ENCODE results near the gene CACNB4. TPM values are rescaled to one million over a fixed set of nuclear protein-coding genes. Genes with fewer than 3 reads are reported as not detected.

Gene CACNB4
- polyA plus RNA-seq, 1 of the 3 experiments (the other 2 are of a cell fraction): 0.18 TPM

DNA sequence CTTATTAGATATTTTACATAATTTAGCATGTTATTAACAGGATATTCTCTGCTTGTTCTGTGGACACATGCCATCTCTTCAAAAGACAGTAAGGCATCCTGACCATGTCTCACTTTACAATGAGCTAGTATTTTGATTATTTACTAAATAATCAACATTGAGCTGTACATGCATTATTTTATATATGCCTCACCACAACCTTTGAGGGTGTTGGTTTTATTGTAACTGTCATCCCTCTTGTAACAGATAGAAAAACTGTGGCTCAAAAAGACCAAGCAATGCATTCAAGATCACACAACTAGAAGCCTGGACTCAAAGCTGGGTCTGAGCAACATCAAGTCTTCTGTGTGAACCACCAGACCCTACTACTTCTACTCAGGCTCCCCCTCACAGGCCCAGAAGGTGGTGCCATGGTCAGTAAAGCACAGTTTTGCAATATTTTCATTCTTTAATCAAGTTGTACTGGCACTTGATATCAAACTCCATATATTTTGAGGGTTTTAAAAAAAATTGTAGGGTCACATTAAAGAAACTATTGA, 165.5 kb downstream of the CACNB4 start:
- no peak overlapping the region for H3K27ac ChIP-seq (ENCODE audit: low read depth in 2 of 2, low read length in 1 of 2)
- ChIA-PET POLR2A (no interaction called here), CTCF (interaction anchor here (0.8 to 1.0 kb wide), 2 partner anchors 15 to 92 kb away, joined by 3 to 4 read pairs; no protein-coding TSS in a partner anchor)
- no peaks in the 10 kb centered on the region for H3F3A ChIP-seq (replicated peaks; ENCODE audit: insufficient read depth)
- DNase-seq: no peak
- no peak overlapping the region for H2AFZ ChIP-seq (ENCODE audit: low read depth)
- H3K4me2 ChIP-seq: no peak overlapping the region
- H3K4me3 ChIP-seq (ENCODE audit: low read depth in 2 of 2, low read length in 1 of 2): no peak overlapping the region
- no peaks in the 10 kb centered on the region for H3K36me3 ChIP-seq (replicated peaks in 1 of 2; ENCODE audit: control insufficient read depth in 1 of 2, insufficient read depth in 2 of 2, low read length in 1 of 2)
- no peaks in the 10 kb centered on the region for H4K20me1 ChIP-seq (ENCODE audit: insufficient read depth)
- no peaks in the 10 kb centered on the region for H3K9me2 ChIP-seq
- no peak overlapping the region for H3K9ac ChIP-seq
- no peaks in the 10 kb centered on the region for H3K4me1 ChIP-seq (ENCODE audit: control insufficient read depth in 1 of 2, insufficient read depth in 2 of 2, low read depth in 1 of 2, low read length in 1 of 2)
- TF ChIP-seq, protein P1, sequence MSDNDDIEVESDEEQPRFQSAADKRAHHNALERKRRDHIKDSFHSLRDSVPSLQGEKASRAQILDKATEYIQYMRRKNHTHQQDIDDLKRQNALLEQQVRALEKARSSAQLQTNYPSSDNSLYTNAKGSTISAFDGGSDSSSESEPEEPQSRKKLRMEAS (IDR thresholded peaks at IDR 0.05; ENCODE audit: low read depth): no peak
- TF ChIP-seq GABPA (IDR thresholded peaks at IDR 0.05; ENCODE audit: low read depth) (no peak), GATA2 (CRISPR knock-in tag; IDR thresholded peaks at IDR 0.05) (no peak)
- H3K27me3 ChIP-seq (ENCODE audit: insufficient read depth): no peaks in the 10 kb centered on the region
- H3K79me2 ChIP-seq (ENCODE audit: insufficient read depth): no peaks in the 10 kb centered on the region
- H3K9me3 ChIP-seq: no peaks in the 10 kb centered on the region

DNA sequence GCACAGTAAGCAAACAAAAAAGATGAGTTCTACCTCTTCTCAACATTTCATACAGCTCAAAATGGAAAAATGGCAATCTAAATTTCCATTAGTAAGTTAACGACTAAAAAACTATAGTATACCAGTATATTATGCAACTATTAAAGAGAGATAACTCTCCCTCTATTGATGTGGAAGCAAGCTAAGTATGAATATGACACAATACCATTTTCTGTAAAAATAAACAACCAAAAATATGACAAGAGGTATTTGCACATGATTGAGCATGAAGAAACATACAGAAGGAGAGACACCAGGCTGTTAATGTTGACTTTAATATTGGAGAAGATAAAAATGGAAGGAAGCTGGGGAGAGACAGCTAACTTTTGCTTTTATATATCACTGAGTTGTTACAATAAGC, 167.1 kb downstream of the CACNB4 start:
- no peak for DNase-seq
- no peak overlapping the region for H3K4me3 ChIP-seq (ENCODE audit: low read depth in 2 of 2, low read length in 1 of 2)
- no peak overlapping the region for H3K9ac ChIP-seq
- H3K79me2 ChIP-seq (ENCODE audit: insufficient read depth): no peaks in the 10 kb centered on the region
- no peaks in the 10 kb centered on the region for H3K4me1 ChIP-seq (ENCODE audit: control insufficient read depth in 1 of 2, insufficient read depth in 2 of 2, low read depth in 1 of 2, low read length in 1 of 2)
- H4K20me1 ChIP-seq (ENCODE audit: insufficient read depth): no peaks in the 10 kb centered on the region
- H2AFZ ChIP-seq (ENCODE audit: low read depth): no peak overlapping the region
- no peak for TF ChIP-seq MEF2A (IDR thresholded peaks at IDR 0.05; ENCODE audit: borderline replicate concordance, low read depth)
- TF ChIP-seq TCF12 (IDR thresholded peaks at IDR 0.05): no peak
- no peak for TF ChIP-seq CHD2 (IDR thresholded peaks at IDR 0.05; ENCODE audit: low read length, partially characterized antibody)
- no peak for TF ChIP-seq RFX5 (IDR thresholded peaks at IDR 0.05; ENCODE audit: low read length)
- TF ChIP-seq EZH2phosphoT487 (IDR thresholded peaks at IDR 0.05; ENCODE audit: borderline replicate concordance, low read depth): no peak
- TF ChIP-seq GABPA (IDR thresholded peaks at IDR 0.05; ENCODE audit: low read depth): no peak
- no peak for TF ChIP-seq SMC3 (IDR thresholded peaks at IDR 0.05; ENCODE audit: low read depth, low read length)
- TF ChIP-seq JUND (IDR thresholded peaks at IDR 0.05): no peak
- TF ChIP-seq ELF1 (IDR thresholded peaks at IDR 0.05): no peak
- no peak for TF ChIP-seq FOSL2 (IDR thresholded peaks at IDR 0.05; ENCODE audit: borderline replicate concordance, low read depth)
- TF ChIP-seq TAF1 (IDR thresholded peaks at IDR 0.05; ENCODE audit: borderline replicate concordance, low read depth, low read length): no peak
- H3K4me2 ChIP-seq: no peak overlapping the region
- no peaks in the 10 kb centered on the region for H3K27me3 ChIP-seq (ENCODE audit: insufficient read depth)
- no peaks in the 10 kb centered on the region for H3K9me3 ChIP-seq
- no peaks in the 10 kb centered on the region for H3K36me3 ChIP-seq (replicated peaks in 1 of 2; ENCODE audit: control insufficient read depth in 1 of 2, insufficient read depth in 2 of 2, low read length in 1 of 2)
- no peaks in the 10 kb centered on the region for H3K9me2 ChIP-seq
- no peaks in the 10 kb centered on the region for H3F3A ChIP-seq (replicated peaks; ENCODE audit: insufficient read depth)
- POLR2A ChIA-PET: no interaction called here
- CTCF ChIA-PET: interaction anchor here (1.1 kb wide), 1 partner anchor 16 kb away, joined by 3 read pairs; no protein-coding TSS in a partner anchor
- H3K27ac ChIP-seq (ENCODE audit: low read depth in 2 of 2, low read length in 1 of 2): no peak overlapping the region
- 77% methylated on average over 1 of the region's 1 CpG for WGBS (ENCODE audit: low lambda C conversion rate)

DNA sequence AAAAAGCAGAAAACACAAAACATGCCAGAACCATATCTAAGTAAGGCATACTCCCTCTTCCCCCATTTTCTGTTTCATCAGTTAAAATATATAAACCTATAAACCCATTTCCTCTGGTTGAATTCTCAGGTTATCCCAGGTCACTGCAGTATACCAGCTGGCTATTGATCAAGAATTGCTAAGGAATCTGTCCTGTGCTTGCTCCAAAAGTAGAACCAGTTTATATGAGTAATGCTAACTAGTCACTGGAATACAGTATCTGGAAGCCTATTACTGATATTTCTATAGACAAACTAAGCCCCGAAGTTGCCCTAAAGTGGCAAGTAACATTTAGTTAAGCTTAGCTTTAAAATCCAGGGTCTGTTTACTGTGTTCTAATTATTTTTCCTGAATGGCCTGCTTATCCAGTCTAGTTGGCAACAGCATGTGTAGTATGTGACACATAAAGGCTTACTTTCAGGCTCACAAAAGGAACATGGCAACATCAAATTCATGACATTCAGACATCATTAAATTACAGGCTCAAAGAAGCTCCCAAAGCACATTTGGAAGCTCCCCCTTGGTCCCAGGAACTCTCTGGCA, 167.7 kb downstream of the CACNB4 start:
- no peaks in the 10 kb centered on the region for H3K4me1 ChIP-seq (ENCODE audit: control insufficient read depth in 1 of 2, insufficient read depth in 2 of 2, low read depth in 1 of 2, low read length in 1 of 2)
- H3K4me3 ChIP-seq (ENCODE audit: low read depth in 2 of 2, low read length in 1 of 2): no peak overlapping the region
- H3K9ac ChIP-seq: no peak overlapping the region
- DNase-seq: no peak
- POLR2A ChIA-PET: no interaction called here
- no peaks in the 10 kb centered on the region for H3K9me2 ChIP-seq
- no peaks in the 10 kb centered on the region for H4K20me1 ChIP-seq (ENCODE audit: insufficient read depth)
- no peaks in the 10 kb centered on the region for H3K36me3 ChIP-seq (replicated peaks in 1 of 2; ENCODE audit: control insufficient read depth in 1 of 2, insufficient read depth in 2 of 2, low read length in 1 of 2)
- H3F3A ChIP-seq (replicated peaks; ENCODE audit: insufficient read depth): no peaks in the 10 kb centered on the region
- no peak overlapping the region for H2AFZ ChIP-seq (ENCODE audit: low read depth)
- no peaks in the 10 kb centered on the region for H3K27me3 ChIP-seq (ENCODE audit: insufficient read depth)
- CTCF ChIA-PET: interaction anchor here (1.1 kb wide), 1 partner anchor 17 kb away, joined by 3 read pairs; no protein-coding TSS in a partner anchor
- no peaks in the 10 kb centered on the region for H3K9me3 ChIP-seq
- H3K79me2 ChIP-seq (ENCODE audit: insufficient read depth): no peaks in the 10 kb centered on the region
- WGBS (ENCODE audit: low lambda C conversion rate): 35% methylated on average over 1 of the region's 1 CpG
- H3K27ac ChIP-seq (ENCODE audit: low read depth in 2 of 2, low read length in 1 of 2): no peak overlapping the region
- no peak overlapping the region for H3K4me2 ChIP-seq
- TF ChIP-seq FOXM1 (IDR thresholded peaks at IDR 0.05; ENCODE audit: low read depth) (no peak), ELF1 (IDR thresholded peaks at IDR 0.05) (no peak), GATA2 (CRISPR knock-in tag; IDR thresholded peaks at IDR 0.05) (no peak), YY1 (IDR thresholded peaks at IDR 0.05; ENCODE audit: low read depth) (no peak)
- TF ChIP-seq, protein P1 (IDR thresholded peaks at IDR 0.05; ENCODE audit: low read depth): no peak
- TF ChIP-seq, protein P2, sequence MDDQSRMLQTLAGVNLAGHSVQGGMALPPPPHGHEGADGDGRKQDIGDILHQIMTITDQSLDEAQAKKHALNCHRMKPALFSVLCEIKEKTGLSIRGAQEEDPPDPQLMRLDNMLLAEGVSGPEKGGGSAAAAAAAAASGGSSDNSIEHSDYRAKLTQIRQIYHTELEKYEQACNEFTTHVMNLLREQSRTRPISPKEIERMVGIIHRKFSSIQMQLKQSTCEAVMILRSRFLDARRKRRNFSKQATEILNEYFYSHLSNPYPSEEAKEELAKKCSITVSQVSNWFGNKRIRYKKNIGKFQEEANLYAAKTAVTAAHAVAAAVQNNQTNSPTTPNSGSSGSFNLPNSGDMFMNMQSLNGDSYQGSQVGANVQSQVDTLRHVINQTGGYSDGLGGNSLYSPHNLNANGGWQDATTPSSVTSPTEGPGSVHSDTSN (IDR thresholded peaks at IDR 0.05): no peak
- TF ChIP-seq, protein P3, sequence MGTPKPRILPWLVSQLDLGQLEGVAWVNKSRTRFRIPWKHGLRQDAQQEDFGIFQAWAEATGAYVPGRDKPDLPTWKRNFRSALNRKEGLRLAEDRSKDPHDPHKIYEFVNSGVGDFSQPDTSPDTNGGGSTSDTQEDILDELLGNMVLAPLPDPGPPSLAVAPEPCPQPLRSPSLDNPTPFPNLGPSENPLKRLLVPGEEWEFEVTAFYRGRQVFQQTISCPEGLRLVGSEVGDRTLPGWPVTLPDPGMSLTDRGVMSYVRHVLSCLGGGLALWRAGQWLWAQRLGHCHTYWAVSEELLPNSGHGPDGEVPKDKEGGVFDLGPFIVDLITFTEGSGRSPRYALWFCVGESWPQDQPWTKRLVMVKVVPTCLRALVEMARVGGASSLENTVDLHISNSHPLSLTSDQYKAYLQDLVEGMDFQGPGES (IDR thresholded peaks at IDR 0.05; ENCODE audit: low read depth, low read length): no peak
- TF ChIP-seq, protein P4, sequence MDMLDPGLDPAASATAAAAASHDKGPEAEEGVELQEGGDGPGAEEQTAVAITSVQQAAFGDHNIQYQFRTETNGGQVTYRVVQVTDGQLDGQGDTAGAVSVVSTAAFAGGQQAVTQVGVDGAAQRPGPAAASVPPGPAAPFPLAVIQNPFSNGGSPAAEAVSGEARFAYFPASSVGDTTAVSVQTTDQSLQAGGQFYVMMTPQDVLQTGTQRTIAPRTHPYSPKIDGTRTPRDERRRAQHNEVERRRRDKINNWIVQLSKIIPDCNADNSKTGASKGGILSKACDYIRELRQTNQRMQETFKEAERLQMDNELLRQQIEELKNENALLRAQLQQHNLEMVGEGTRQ (IDR thresholded peaks at IDR 0.05; ENCODE audit: borderline replicate concordance, low read depth, low read length): no peak

Data from SK-N-SH (cell line).